ENCODE results near the gene DUSP19. TPM values are rescaled to one million over a fixed set of nuclear protein-coding genes. Genes with fewer than 3 reads are reported as not detected.

Gene DUSP19
- total and polyA plus RNA-seq, 2 donors (not counting 1 experiment from before 2014, with no cell fraction given) = 0.13 to 1.7 TPM

DNA sequence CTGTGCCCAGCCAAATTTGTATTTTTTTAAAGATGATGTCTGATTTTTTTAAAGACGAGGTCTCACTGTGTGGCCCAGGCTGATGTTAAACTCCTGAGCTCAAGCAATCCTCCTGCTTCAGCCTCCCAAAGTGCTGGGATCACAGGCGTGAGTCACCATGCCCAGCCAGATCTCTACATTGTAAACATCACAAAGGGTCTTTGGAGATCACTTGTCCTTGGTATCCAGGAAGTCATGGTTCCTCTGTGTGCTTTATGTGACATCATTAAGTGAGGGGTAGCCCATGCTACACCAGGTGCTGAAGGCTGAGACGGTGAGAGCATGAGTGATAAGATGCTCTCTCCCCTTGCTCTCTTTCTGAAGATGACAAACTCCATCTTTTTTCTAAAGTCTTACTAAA is 38.7 kb downstream of the DUSP19 start:
- Mint-ChIP-seq H3K27me3 (peaks cover 28% of the 10 kb centered on the region), H3K27ac (no peak overlapping the region)
- no peak overlapping the region for H2AFZ ChIP-seq (ENCODE audit: insufficient read depth, low read depth, low read length, poor library complexity, severe bottlenecking)

More for the DNA sequence above, 38.7 kb downstream of the DUSP19 start:
- WGBS (ENCODE audit: insufficient coverage) = 100% methylated on average over 1 of the region's 3 CpGs
- ATAC-seq (ENCODE audit: low read depth) (no peak), DNase-seq (no peak)
- Histone ChIP-seq H3K9ac (ENCODE audit: low read length) (no peak overlapping the region), H3K79me2 (ENCODE audit: control insufficient read depth, insufficient read depth, low read length) (no peaks in the 10 kb centered on the region), H3K4me2 (replicated peaks; ENCODE audit: low read depth, low read length, poor library complexity, severe bottlenecking) (no peak overlapping the region), H3K4me3 (ENCODE audit: control extremely low read depth in 1 of 5, extremely low read depth in 1 of 5, insufficient read depth in 1 of 5, low read depth in 2 of 5, low read length in 4 of 5) (no peak overlapping the region), H3K27ac (ENCODE audit: low read length in 2 of 2) (no peak overlapping the region), H3K27me3 (replicated peaks in 1 of 4; ENCODE audit: control extremely low read depth in 1 of 4, control insufficient read depth in 3 of 4, insufficient read depth in 4 of 4, low read length in 3 of 4) (peaks cover 0 to 18% (median 8%) of the 10 kb centered on the region in 4 experiments), H3K4me1 (ENCODE audit: control insufficient read depth in 2 of 2, insufficient read depth in 2 of 2, low read length in 2 of 2) (no peaks in the 10 kb centered on the region), H3K9me3 (ENCODE audit: control extremely low read depth in 1 of 3, control insufficient read depth in 2 of 3, insufficient read depth in 1 of 3, low read length in 2 of 3) (no peaks in the 10 kb centered on the region), H4K20me1 (ENCODE audit: control insufficient read depth, insufficient read depth, low read length, poor library complexity, severe bottlenecking) (no peaks in the 10 kb centered on the region), H3K36me3 (replicated peaks in 1 of 2; ENCODE audit: control extremely low read depth in 1 of 2, control insufficient read depth in 1 of 2, extremely low read depth in 1 of 2, insufficient read depth in 2 of 2, low read length in 1 of 2) (no peaks in the 10 kb centered on the region)
- TF ChIP-seq, protein P1, sequence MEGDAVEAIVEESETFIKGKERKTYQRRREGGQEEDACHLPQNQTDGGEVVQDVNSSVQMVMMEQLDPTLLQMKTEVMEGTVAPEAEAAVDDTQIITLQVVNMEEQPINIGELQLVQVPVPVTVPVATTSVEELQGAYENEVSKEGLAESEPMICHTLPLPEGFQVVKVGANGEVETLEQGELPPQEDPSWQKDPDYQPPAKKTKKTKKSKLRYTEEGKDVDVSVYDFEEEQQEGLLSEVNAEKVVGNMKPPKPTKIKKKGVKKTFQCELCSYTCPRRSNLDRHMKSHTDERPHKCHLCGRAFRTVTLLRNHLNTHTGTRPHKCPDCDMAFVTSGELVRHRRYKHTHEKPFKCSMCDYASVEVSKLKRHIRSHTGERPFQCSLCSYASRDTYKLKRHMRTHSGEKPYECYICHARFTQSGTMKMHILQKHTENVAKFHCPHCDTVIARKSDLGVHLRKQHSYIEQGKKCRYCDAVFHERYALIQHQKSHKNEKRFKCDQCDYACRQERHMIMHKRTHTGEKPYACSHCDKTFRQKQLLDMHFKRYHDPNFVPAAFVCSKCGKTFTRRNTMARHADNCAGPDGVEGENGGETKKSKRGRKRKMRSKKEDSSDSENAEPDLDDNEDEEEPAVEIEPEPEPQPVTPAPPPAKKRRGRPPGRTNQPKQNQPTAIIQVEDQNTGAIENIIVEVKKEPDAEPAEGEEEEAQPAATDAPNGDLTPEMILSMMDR (IDR thresholded peaks at IDR 0.05) = no peak
- TF ChIP-seq EZH2 (IDR thresholded peaks at IDR 0.05; ENCODE audit: borderline replicate concordance, insufficient read depth, low read depth, low read length, poor library complexity, severe bottlenecking) = no peak
- Mint-ChIP-seq H3K4me3 (no peak overlapping the region), H3K9me3 (ENCODE audit: insufficient read depth) (no peaks in the 10 kb centered on the region), H3K4me1 (no peaks in the 10 kb centered on the region)
- intact Hi-C loops (cut with micrococcal nuclease) = no loop called here
- ChIA-PET POLR2A (no interaction called here), CTCF (no interaction called here)

Data from B cell (primary cell).